Measurements from ENCODE around the gene SMTNL2.
"Not testable (repeated sequence)": the region's sequence is repeated elsewhere in the genome, so short reads cannot be mapped to it uniquely, and the experiment has no call there.

Gene SMTNL2

DNA sequence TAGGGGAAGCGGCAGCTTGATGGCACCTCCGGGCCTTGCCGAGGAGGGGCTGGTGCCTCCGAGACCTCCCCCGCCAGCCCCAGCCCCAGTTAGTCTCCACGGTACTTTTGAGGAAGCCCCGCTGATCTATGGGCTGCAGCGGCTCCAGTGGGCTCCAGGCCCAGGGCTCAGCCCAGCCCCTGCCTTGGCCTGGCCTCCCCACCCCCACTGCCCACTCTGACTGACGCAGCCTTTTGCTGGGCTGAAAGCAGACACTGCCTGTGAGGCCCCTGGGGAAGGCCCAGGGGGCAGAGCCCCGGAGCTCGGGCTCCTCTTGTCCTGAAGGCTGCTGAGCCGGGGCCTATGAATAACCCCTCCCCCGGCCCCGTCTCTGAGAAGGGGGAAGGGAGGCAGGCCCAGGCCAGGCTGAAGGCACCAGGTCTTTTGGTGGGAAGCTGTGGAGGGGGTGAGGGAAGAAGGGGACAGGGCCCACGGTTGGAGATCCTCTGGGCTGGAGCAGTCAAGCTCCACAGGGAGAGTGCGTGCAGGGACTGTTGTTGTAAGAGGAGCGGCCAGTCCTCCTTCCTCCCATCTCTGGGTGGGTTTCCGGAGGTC lies 7.5 kb upstream of the SMTNL2 start:
- Histone ChIP-seq H3K4me1 (no peaks in the 10 kb centered on the region), H3K4me3 (ENCODE audit: low read depth, low read length) (no peak overlapping the region), H3K4me2 (ENCODE audit: low read length) (no peak overlapping the region), H3K9me3 (ENCODE audit: control insufficient read depth, low read length) (no peaks in the 10 kb centered on the region), H2AFZ (no peak overlapping the region), H3K27me3 (ENCODE audit: control insufficient read depth, insufficient read depth, low read length) (no peaks in the 10 kb centered on the region), H3K27ac (no peak overlapping the region), H3K79me2 (no peaks in the 10 kb centered on the region), H3K9ac (no peak overlapping the region), H3K36me3 (ENCODE audit: control insufficient read depth, insufficient read depth, low read length) (no peaks in the 10 kb centered on the region)
- TF ChIP-seq, protein P1, sequence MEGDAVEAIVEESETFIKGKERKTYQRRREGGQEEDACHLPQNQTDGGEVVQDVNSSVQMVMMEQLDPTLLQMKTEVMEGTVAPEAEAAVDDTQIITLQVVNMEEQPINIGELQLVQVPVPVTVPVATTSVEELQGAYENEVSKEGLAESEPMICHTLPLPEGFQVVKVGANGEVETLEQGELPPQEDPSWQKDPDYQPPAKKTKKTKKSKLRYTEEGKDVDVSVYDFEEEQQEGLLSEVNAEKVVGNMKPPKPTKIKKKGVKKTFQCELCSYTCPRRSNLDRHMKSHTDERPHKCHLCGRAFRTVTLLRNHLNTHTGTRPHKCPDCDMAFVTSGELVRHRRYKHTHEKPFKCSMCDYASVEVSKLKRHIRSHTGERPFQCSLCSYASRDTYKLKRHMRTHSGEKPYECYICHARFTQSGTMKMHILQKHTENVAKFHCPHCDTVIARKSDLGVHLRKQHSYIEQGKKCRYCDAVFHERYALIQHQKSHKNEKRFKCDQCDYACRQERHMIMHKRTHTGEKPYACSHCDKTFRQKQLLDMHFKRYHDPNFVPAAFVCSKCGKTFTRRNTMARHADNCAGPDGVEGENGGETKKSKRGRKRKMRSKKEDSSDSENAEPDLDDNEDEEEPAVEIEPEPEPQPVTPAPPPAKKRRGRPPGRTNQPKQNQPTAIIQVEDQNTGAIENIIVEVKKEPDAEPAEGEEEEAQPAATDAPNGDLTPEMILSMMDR (IDR thresholded peaks at IDR 0.05), result no peak

DNA sequence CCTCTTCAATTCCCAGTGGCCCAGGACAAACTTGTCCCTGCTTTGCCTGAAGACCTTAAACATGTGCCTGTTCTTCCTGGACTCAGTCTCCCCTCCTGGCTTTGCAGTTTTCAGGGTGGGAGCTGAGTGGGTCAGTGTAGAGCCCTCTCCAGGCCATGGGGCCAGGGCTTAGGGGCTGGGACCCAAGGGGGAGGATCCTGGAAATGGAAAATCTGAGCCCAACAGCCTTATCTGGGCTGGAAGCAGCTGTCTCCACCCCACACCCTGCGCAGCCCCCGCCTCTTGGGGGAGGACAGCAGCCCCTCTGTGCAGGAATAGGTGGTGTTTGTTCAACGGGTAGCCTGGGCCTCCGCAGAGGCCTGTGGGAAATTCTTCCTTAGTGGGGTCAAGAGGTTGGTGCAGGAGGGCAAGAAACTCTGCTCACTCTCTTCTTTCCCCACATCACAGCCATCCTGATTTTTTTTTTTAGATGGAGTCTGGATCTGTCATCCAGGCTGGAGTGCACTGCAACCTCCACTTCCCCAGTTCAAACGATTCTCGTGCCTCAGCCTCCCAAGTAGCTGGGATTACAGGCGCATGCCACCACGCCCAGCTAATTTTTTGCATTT lies 6.8 kb upstream of the SMTNL2 start:
- H3K9ac ChIP-seq, result no peak overlapping the region
- H3K36me3 ChIP-seq (ENCODE audit: control insufficient read depth, insufficient read depth, low read length), result no peaks in the 10 kb centered on the region
- TF ChIP-seq, protein P1 (IDR thresholded peaks at IDR 0.05), result no peak
- H3K4me1 ChIP-seq, result no peaks in the 10 kb centered on the region
- no peak overlapping the region for H3K4me3 ChIP-seq (ENCODE audit: low read depth, low read length)
- H3K79me2 ChIP-seq, result no peaks in the 10 kb centered on the region
- no peak overlapping the region for H2AFZ ChIP-seq
- no peak overlapping the region for H3K4me2 ChIP-seq (ENCODE audit: low read length)
- H3K9me3 ChIP-seq (ENCODE audit: control insufficient read depth, low read length), result no peaks in the 10 kb centered on the region
- no peaks in the 10 kb centered on the region for H3K27me3 ChIP-seq (ENCODE audit: control insufficient read depth, insufficient read depth, low read length)
- H3K27ac ChIP-seq, result no peak overlapping the region

DNA sequence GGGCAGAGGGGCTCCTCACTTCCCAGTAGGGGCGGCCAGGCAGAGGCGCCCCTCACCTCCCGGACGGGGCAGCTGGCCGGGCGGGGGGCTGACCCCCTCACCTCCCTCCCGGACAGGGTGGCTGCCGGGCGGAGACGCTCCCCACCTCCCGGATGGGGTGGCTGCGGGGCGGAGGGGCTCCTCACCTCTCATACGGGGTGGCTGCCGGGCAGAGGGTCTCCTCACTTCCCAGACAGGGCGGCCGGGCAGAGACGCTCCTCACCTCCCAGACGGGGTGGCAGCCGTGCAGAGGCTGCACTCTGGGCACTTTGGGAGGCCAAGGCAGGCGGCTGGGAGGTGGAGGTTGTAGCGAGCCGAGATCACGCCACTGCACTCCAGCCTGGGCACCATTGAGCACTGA lies 6.0 kb upstream of the SMTNL2 start:
- H3K9me3 ChIP-seq (ENCODE audit: control insufficient read depth, low read length); H3K4me3 ChIP-seq (ENCODE audit: low read depth, low read length); H3K4me2 ChIP-seq (ENCODE audit: low read length); H3K27me3 ChIP-seq (ENCODE audit: control insufficient read depth, insufficient read depth, low read length); H3K36me3 ChIP-seq (ENCODE audit: control insufficient read depth, insufficient read depth, low read length); H3K27ac ChIP-seq; H3K9ac ChIP-seq; H3K4me1 ChIP-seq; H2AFZ ChIP-seq; H3K79me2 ChIP-seq: not testable (repeated sequence)

DNA sequence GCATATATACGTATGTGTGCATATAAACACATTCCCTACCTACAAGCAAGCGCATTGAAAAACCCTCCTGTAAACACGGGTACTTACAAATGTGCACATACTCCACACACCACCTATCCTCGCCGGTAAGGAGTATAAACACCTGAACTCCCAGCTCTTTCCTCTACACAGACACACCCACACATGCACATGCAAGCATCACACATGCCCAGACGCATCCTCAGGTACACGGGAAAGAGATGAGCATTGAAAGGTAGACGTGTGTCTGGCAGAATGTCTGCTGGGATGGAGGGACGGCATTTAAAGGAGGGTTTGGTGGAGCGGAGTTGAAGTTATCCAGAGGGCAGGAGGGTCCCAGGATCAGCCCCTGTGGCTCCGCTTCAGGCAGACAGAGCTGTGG lies 4.7 kb upstream of the SMTNL2 start:
- Histone ChIP-seq H3K36me3 (ENCODE audit: control insufficient read depth, insufficient read depth, low read length) (no peaks in the 10 kb centered on the region), H3K79me2 (no peaks in the 10 kb centered on the region), H3K4me1 (no peaks in the 10 kb centered on the region), H3K4me3 (ENCODE audit: low read depth, low read length) (no peak overlapping the region), H2AFZ (no peak overlapping the region), H3K9me3 (ENCODE audit: control insufficient read depth, low read length) (no peaks in the 10 kb centered on the region), H3K4me2 (ENCODE audit: low read length) (no peak overlapping the region), H3K9ac (no peak overlapping the region), H3K27me3 (ENCODE audit: control insufficient read depth, insufficient read depth, low read length) (no peaks in the 10 kb centered on the region), H3K27ac (no peak overlapping the region)
- TF ChIP-seq, protein P1 (IDR thresholded peaks at IDR 0.05), result no peak

DNA sequence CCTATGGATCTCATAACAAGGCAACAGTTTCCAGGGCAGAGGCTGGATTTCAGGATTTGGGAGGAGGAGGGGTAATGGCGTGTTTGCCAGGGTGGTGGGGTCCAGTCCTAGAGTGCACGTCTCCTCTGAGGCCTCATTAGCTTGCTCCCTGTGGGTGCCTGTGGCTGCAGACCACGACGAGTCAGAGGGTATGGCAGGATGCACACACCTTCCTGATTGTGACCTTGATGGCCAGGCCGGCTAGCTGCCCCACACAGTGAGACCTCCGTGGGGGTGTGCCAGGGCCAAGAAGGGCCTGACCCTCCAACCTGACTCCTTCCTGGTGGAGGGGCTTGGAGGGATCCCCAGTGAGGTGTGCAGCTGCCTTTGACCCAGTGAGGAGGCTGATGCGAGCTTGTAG lies 4.0 kb upstream of the SMTNL2 start:
- H3K4me2 ChIP-seq (ENCODE audit: low read length), result no peak overlapping the region
- H3K4me3 ChIP-seq (ENCODE audit: low read depth, low read length), result no peak overlapping the region
- no peak overlapping the region for H3K9ac ChIP-seq
- TF ChIP-seq, protein P1 (IDR thresholded peaks at IDR 0.05), result no peak
- no peak overlapping the region for H2AFZ ChIP-seq
- H3K9me3 ChIP-seq (ENCODE audit: control insufficient read depth, low read length), result no peaks in the 10 kb centered on the region
- H3K27me3 ChIP-seq (ENCODE audit: control insufficient read depth, insufficient read depth, low read length), result no peaks in the 10 kb centered on the region
- no peaks in the 10 kb centered on the region for H3K79me2 ChIP-seq
- H3K4me1 ChIP-seq, result no peaks in the 10 kb centered on the region
- H3K36me3 ChIP-seq (ENCODE audit: control insufficient read depth, insufficient read depth, low read length), result no peaks in the 10 kb centered on the region
- no peak overlapping the region for H3K27ac ChIP-seq

Data from parathyroid adenoma (tissue), 2 donors.